Mucosa of stomach (tissue), 1 donor: Measurements from ENCODE around the gene TAF1.
"Not testable (repeated sequence)": the region's sequence is repeated elsewhere in the genome, so short reads cannot be mapped to it uniquely, and the experiment has no call there.

Experiments used
- H3K27me3 ChIP-seq: one replicate; pipeline ENCODE4 v1.7.0; 2013; ENCODE audit warnings: mild to moderate bottlenecking, low read length; ENCODE audit not compliant: control insufficient read depth, insufficient read depth
- H3K36me3 ChIP-seq: one replicate; pipeline ENCODE4 v1.7.0; 2013; ENCODE audit warnings: low read length; ENCODE audit not compliant: control insufficient read depth, insufficient read depth
- H3K4me1 ChIP-seq: one replicate; pipeline ENCODE4 v1.7.0; 2013; ENCODE audit warnings: mild to moderate bottlenecking, low read length; ENCODE audit not compliant: control insufficient read depth, insufficient read depth
- H3K4me3 ChIP-seq: one replicate; pipeline ENCODE4 v1.7.0; 2013; ENCODE audit warnings: low read length
- H3K9ac ChIP-seq: one replicate; pipeline ENCODE4 v1.7.0; 2013; ENCODE audit warnings: mild to moderate bottlenecking, low read length, moderate library complexity
- H3K9me3 ChIP-seq: one replicate; pipeline ENCODE4 v1.7.0; 2013; ENCODE audit warnings: mild to moderate bottlenecking, low read length, moderate library complexity; ENCODE audit not compliant: control insufficient read depth
- donor health status: Pancreatic carcinoma.

Gene TAF1

GRCh38 chrX:71439896-71440295, 73.7 kb downstream of the TAF1 start:
- Histone ChIP-seq H3K4me1 (no peaks in the 10 kb centered on the region), H3K4me3 (no peak overlapping the region), H3K36me3 (no peaks in the 10 kb centered on the region), H3K9ac (no peak overlapping the region), H3K9me3 (no peaks in the 10 kb centered on the region), H3K27me3 (no peaks in the 10 kb centered on the region)

DNA sequence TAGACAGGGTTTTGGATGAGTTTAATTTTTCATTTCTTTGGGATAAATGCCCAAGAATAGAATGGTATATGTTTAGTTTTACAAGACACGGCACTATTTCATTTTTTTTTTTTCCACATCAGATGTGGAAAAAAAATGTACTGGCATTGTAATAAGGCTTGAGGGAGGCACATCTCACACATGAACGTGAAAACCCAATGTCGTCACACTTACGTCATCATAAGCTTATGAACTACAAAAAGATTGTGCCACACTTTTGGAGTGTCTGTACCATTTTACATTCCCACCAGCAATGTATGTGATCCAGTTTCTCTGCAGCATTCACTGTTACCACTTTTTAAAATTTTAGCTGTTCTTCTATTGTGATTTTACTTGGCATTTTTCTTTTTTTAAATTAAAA, 74.2 kb downstream of the TAF1 start:
- no peak overlapping the region for H3K9ac ChIP-seq
- no peak overlapping the region for H3K4me3 ChIP-seq
- no peaks in the 10 kb centered on the region for H3K27me3 ChIP-seq
- H3K9me3 ChIP-seq: no peaks in the 10 kb centered on the region
- H3K36me3 ChIP-seq: no peaks in the 10 kb centered on the region
- no peaks in the 10 kb centered on the region for H3K4me1 ChIP-seq

GRCh38 chrX:71441809-71442208, 75.7 kb downstream of the TAF1 start:
- not testable (repeated sequence) for H3K4me1 ChIP-seq, H3K9ac ChIP-seq, H3K27me3 ChIP-seq, H3K4me3 ChIP-seq, H3K36me3 ChIP-seq, H3K9me3 ChIP-seq

DNA sequence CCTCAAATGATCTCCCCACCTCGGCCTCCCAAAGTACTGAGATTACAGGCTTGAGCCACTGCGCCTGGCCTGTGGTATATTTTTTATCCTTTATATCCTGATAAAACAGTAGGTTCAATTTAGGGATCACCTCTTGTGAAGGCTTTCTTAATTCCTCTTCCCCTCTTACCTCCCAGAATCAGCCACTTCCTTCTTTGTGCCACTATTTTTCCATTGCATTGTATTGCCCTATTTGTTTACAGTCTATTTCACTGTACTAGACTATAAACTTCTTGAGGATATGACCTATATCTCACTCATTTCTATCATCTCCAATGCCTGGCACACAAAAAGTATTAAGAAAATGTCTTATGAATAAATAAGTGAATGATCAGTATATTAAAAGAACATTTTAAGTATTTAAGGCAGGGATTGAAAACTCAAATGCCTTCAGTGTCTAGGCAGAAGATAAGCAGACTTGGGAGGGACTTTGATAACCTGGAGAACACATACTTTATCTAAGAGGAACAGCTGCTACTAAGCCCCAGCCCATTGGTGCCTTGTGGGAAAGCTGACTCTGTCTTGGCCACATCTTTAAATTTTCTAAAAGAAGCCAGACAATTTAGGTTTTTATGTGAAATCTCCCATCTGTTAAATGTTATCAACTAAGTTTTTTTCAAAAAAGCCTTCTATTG, 84.4 kb downstream of the TAF1 start:
- H3K4me3 ChIP-seq: no peak overlapping the region
- H3K9ac ChIP-seq: no peak overlapping the region
- H3K36me3 ChIP-seq: no peaks in the 10 kb centered on the region
- H3K9me3 ChIP-seq: no peaks in the 10 kb centered on the region
- no peaks in the 10 kb centered on the region for H3K27me3 ChIP-seq
- H3K4me1 ChIP-seq: no peaks in the 10 kb centered on the region

- H3K27me3 ChIP-seq, H3K36me3 ChIP-seq, H3K4me3 ChIP-seq, H3K4me1 ChIP-seq, H3K9ac ChIP-seq, H3K9me3 ChIP-seq: not testable (repeated sequence)
Measured at GRCh38 chrX:71451518-71451917, 85.4 kb downstream of the TAF1 start.

- Histone ChIP-seq H3K27me3 (no peaks in the 10 kb centered on the region), H3K4me3 (no peak overlapping the region), H3K9ac (no peak overlapping the region), H3K4me1 (no peaks in the 10 kb centered on the region), H3K36me3 (no peaks in the 10 kb centered on the region), H3K9me3 (no peaks in the 10 kb centered on the region)
Measured at GRCh38 chrX:71453056-71453455, 86.9 kb downstream of the TAF1 start.

DNA sequence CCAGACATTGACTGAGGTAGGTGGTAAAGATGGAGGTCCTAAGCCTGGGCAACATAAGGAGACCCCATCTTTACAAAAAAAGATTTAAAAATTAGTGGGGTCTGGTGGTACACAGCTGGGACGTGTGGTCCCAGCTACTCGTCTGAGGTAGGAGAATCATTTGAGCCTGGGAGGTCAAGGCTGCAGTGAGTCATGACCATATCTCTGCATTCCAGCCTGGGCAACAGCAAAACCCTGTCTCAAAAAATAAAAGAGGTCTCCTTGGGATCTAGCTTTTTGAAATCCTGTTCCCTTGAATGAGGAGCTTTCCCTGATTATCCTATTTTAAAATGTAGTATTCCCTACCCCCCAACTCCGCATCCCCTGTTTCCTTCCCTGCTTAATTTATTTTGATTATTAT, 88.1 kb downstream of the TAF1 start:
- Histone ChIP-seq H3K4me1 (no peaks in the 10 kb centered on the region), H3K9ac (no peak overlapping the region), H3K36me3 (no peaks in the 10 kb centered on the region), H3K9me3 (no peaks in the 10 kb centered on the region), H3K27me3 (no peaks in the 10 kb centered on the region), H3K4me3 (no peak overlapping the region)

GRCh38 chrX:71458866-71459265, 92.7 kb downstream of the TAF1 start:
- no peaks in the 10 kb centered on the region for H3K36me3 ChIP-seq
- H3K9me3 ChIP-seq: no peaks in the 10 kb centered on the region

DNA sequence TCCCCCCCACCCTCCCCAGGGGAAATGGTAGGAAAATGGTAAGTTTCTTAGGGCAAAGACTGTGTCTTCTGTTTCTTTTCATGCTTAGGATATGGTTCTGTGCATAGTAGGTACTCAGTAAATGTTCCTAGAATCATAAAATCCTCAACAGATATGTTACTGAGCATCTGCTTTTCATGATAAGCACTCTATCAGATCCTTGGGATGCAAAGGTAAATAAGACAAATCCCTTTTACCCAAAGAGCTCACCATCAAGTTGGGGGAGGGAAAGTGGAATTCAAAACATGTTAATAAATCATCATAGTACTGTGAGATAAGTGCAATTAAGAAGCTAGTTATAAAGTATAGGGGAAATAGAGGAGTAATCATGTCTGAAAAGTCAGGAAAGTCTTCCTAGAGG, 98.8 kb downstream of the TAF1 start:
- no peaks in the 10 kb centered on the region for H3K9me3 ChIP-seq
- no peak overlapping the region for H3K4me3 ChIP-seq
- no peaks in the 10 kb centered on the region for H3K36me3 ChIP-seq
- H3K27me3 ChIP-seq: no peaks in the 10 kb centered on the region
- no peak overlapping the region for H3K9ac ChIP-seq
- H3K4me1 ChIP-seq: no peaks in the 10 kb centered on the region

More at GRCh38 chrX:71458866-71459265, 92.7 kb downstream of the TAF1 start:
- Histone ChIP-seq H3K4me1 (no peaks in the 10 kb centered on the region), H3K27me3 (no peaks in the 10 kb centered on the region), H3K4me3 (no peak overlapping the region), H3K9ac (no peak overlapping the region)

GRCh38 chrX:71466979-71467523, 100.9 kb downstream of the TAF1 start:
- Histone ChIP-seq H3K9me3 (no peaks in the 10 kb centered on the region), H3K36me3 (no peaks in the 10 kb centered on the region), H3K9ac (no peak overlapping the region), H3K4me1 (no peaks in the 10 kb centered on the region), H3K27me3 (no peaks in the 10 kb centered on the region), H3K4me3 (no peak overlapping the region)

GRCh38 chrX:71475785-71476540, 109.8 kb downstream of the TAF1 start:
- no peaks in the 10 kb centered on the region for H3K36me3 ChIP-seq
- no peaks in the 10 kb centered on the region for H3K4me1 ChIP-seq
- H3K9ac ChIP-seq: no peak overlapping the region
- no peaks in the 10 kb centered on the region for H3K27me3 ChIP-seq
- H3K4me3 ChIP-seq: no peak overlapping the region
- no peaks in the 10 kb centered on the region for H3K9me3 ChIP-seq

GRCh38 chrX:71482228-71482958, 116.2 kb downstream of the TAF1 start:
- no peaks in the 10 kb centered on the region for H3K27me3 ChIP-seq

More at GRCh38 chrX:71482228-71482958, 116.2 kb downstream of the TAF1 start:
- Histone ChIP-seq H3K9ac (no peak overlapping the region), H3K36me3 (no peaks in the 10 kb centered on the region), H3K4me1 (no peaks in the 10 kb centered on the region), H3K4me3 (no peak overlapping the region), H3K9me3 (no peaks in the 10 kb centered on the region)
